H1 (cell line): ENCODE data around the gene PACRGL. TPM values are rescaled to one million over a fixed set of nuclear protein-coding genes. Genes with fewer than 3 reads are reported as not detected.

Experiments used
- CTCF ChIA-PET: fragments of 300-600 bp; sonication (Branson Sonifier 250); formaldehyde crosslinking; loops from one replicate; lab custom pipeline; 2021; ENCODE audit not compliant: partially characterized antibody; lab: Charles Lee
- POLR2A ChIA-PET: fragments of 300-600 bp; sonication (Branson Sonifier 250); formaldehyde crosslinking; loops from one replicate; lab custom pipeline; 2021; ENCODE audit warnings: inconsistent platforms; ENCODE audit not compliant: partially characterized antibody; lab: Charles Lee
- DNase-seq, 2 experiments: peaks; one replicate each; pipeline versions ENCODE4 v3.0.0 to v3.0.0-alpha.2; 2010 to 2022; ENCODE audit warnings: low spot score in 2 of 2, low read depth in 1 of 2, mixed read lengths in 1 of 2
- FAIRE-seq: peaks from 2 replicates; lab custom pipeline; 2011; peaks lifted over from hg19 to GRCh38; lab: Jason Lieb, UNC
- H2AFZ ChIP-seq: 2 replicates; pipeline ENCODE4 v1.8.1; 2012; ENCODE audit warnings: low read length, inconsistent platforms
- H2AK5ac ChIP-seq: 2 replicates; pipeline ENCODE4 v1.6.1; 2013; ENCODE audit warnings: low read depth, low read length
- H2BK120ac ChIP-seq: replicated peaks from 2 replicates; pipeline ENCODE3; 2013; ENCODE audit warnings: low read depth, low read length, inconsistent platforms
- H2BK12ac ChIP-seq: 2 replicates; pipeline ENCODE4 v1.6.1; 2013; ENCODE audit warnings: low read depth, low read length
- H2BK15ac ChIP-seq: 2 replicates; pipeline ENCODE4 v1.6.1; 2013; ENCODE audit warnings: low read length
- H2BK20ac ChIP-seq: 2 replicates; pipeline ENCODE4 v1.6.1; 2013; ENCODE audit warnings: low read length
- H2BK5ac ChIP-seq: 2 replicates; pipeline ENCODE4 v1.6.1; 2013; ENCODE audit warnings: low read depth, low read length
- H3K14ac ChIP-seq: 2 replicates; pipeline ENCODE4 v1.6.1; 2013; ENCODE audit warnings: inconsistent platforms; ENCODE audit not compliant: insufficient read length
- H3K18ac ChIP-seq: 2 replicates; pipeline ENCODE4 v1.6.1; 2013; ENCODE audit warnings: low read length; ENCODE audit errors: extremely low read depth
- H3K23ac ChIP-seq: 2 replicates; pipeline ENCODE4 v1.6.1; 2013; ENCODE audit warnings: inconsistent platforms; ENCODE audit not compliant: insufficient read length
- H3K23me2 ChIP-seq: 2 replicates; pipeline ENCODE4 v1.6.1; 2013; ENCODE audit warnings: low read depth, low read length
- H3K27ac ChIP-seq: 2 replicates; pipeline ENCODE4 v1.6.1; 2011; ENCODE audit warnings: low read depth, low read length, inconsistent platforms
- H3K27me3 ChIP-seq, 4 experiments: replicated peaks in 1 of 4; 1 replicate in 1 of 4; 2 replicates in 3 of 4; pipeline versions ENCODE4 v1.6.1 to v1.8.1; 2011 to 2013; ENCODE audit warnings: low read length in 3 of 4, mild to moderate bottlenecking in 3 of 4, inconsistent platforms in 2 of 4, mixed read lengths in 2 of 4, moderate library complexity in 1 of 4; ENCODE audit not compliant: control insufficient read depth in 3 of 4, insufficient read depth in 3 of 4; ENCODE audit errors: extremely low read depth in 1 of 4
- H3K36me3 ChIP-seq, 4 experiments: 2 replicates each; pipeline versions ENCODE4 v1.6.1 to v1.8.1; 2011 to 2013; ENCODE audit warnings: mild to moderate bottlenecking in 4 of 4, low read length in 3 of 4, moderate library complexity in 2 of 4, control low read depth in 1 of 4, inconsistent platforms in 1 of 4; ENCODE audit not compliant: insufficient read depth in 4 of 4, control insufficient read depth in 2 of 4
- H3K4ac ChIP-seq: replicated peaks from 2 replicates; pipeline ENCODE3; 2013; ENCODE audit warnings: low read length, low read depth, mixed read lengths, inconsistent platforms; ENCODE audit not compliant: insufficient read length
- H3K4me1 ChIP-seq, 4 experiments: replicated peaks in 1 of 4; 1 replicate in 1 of 4; 2 replicates in 3 of 4; pipeline versions ENCODE4 v1.6.1 to v1.8.1; 2011 to 2013; ENCODE audit warnings: low read length in 3 of 4, inconsistent platforms in 2 of 4, mixed read lengths in 1 of 4; ENCODE audit not compliant: insufficient read depth in 4 of 4, control insufficient read depth in 3 of 4
- H3K4me2 ChIP-seq, 2 experiments: 2 replicates each; pipeline versions ENCODE4 v1.6.1 to v1.8.1; 2011 to 2013; ENCODE audit warnings: low read depth in 2 of 2, low read length in 2 of 2, control low read depth in 1 of 2, inconsistent platforms in 1 of 2, mild to moderate bottlenecking in 1 of 2; ENCODE audit not compliant: insufficient read depth in 1 of 2
- H3K4me3 ChIP-seq, 4 experiments: fragments of 200-600, 300-600 bp in 1 of 4; sonication (generic), shearing (Covaris generic), sonication (Bioruptor Twin) in 1 of 4; 2 replicates each; pipeline versions ENCODE4 v1.5.1 to v1.8.1; 2011 to 2016; ENCODE audit warnings: low read length in 4 of 4, low read depth in 3 of 4, control low read depth in 2 of 4, inconsistent platforms in 2 of 4, mild to moderate bottlenecking in 2 of 4, mixed read lengths in 1 of 4, moderate library complexity in 1 of 4; ENCODE audit not compliant: insufficient read depth in 2 of 4; ENCODE audit errors: extremely low read depth in 1 of 4
- H3K56ac ChIP-seq: replicated peaks from 2 replicates; pipeline ENCODE3; 2013; ENCODE audit warnings: low read depth, mild to moderate bottlenecking, mixed read lengths, low read length, inconsistent platforms; ENCODE audit not compliant: insufficient read length
- H3K79me1 ChIP-seq: 2 replicates; pipeline ENCODE4 v1.6.1; 2013; ENCODE audit warnings: low read depth, low read length, control low read depth
- H3K79me2 ChIP-seq, 2 experiments: 2 replicates each; pipeline versions ENCODE4 v1.6.1 to v1.8.1; 2012 to 2013; ENCODE audit warnings: low read length in 2 of 2, mild to moderate bottlenecking in 2 of 2, inconsistent platforms in 1 of 2; ENCODE audit not compliant: insufficient read depth in 2 of 2, control insufficient read depth in 1 of 2
- H3K9ac ChIP-seq, 4 experiments: replicated peaks in 1 of 4; 1 replicate in 1 of 4; 2 replicates in 3 of 4; pipeline versions ENCODE4 v1.6.1 to v1.8.1; 2011 to 2013; ENCODE audit warnings: low read depth in 3 of 4, low read length in 3 of 4, control low read depth in 2 of 4, mild to moderate bottlenecking in 2 of 4, moderate library complexity in 2 of 4, inconsistent platforms in 1 of 4; ENCODE audit errors: extremely low read depth in 1 of 4
- H3K9me3 ChIP-seq, 2 experiments: 2 replicates each; pipeline versions ENCODE4 v1.6.1 to v1.8.1; 2012 to 2013; ENCODE audit warnings: mild to moderate bottlenecking in 2 of 2, moderate library complexity in 2 of 2, control low read depth in 1 of 2, inconsistent platforms in 1 of 2, low read depth in 1 of 2, low read length in 1 of 2, mixed read lengths in 1 of 2; ENCODE audit not compliant: insufficient read depth in 2 of 2
- H4K20me1 ChIP-seq, 2 experiments: replicated peaks in 1 of 2; 2 replicates each; pipeline versions ENCODE3 to v1.8.1; 2011 to 2013; ENCODE audit warnings: inconsistent platforms in 2 of 2, low read length in 2 of 2, mild to moderate bottlenecking in 1 of 2; ENCODE audit not compliant: insufficient read depth in 2 of 2, control insufficient read depth in 1 of 2
- H4K5ac ChIP-seq: 2 replicates; pipeline ENCODE4 v1.6.1; 2013; ENCODE audit warnings: low read length, low read depth, mixed read lengths, inconsistent platforms; ENCODE audit not compliant: insufficient read length
- H4K8ac ChIP-seq: 2 replicates; pipeline ENCODE4 v1.8.0; 2013; ENCODE audit warnings: mild to moderate bottlenecking, moderate library complexity, low read length, inconsistent platforms; ENCODE audit not compliant: insufficient read depth; ENCODE audit errors: extremely low read depth
- H4K91ac ChIP-seq: replicated peaks from 2 replicates; pipeline ENCODE3; 2013; ENCODE audit warnings: low read length, mixed read lengths, inconsistent platforms; ENCODE audit not compliant: insufficient read length
- BRCA1 ChIP-seq: IDR thresholded peaks from 2 replicates; pipeline ENCODE4 v1.6.1; 2012; ENCODE audit warnings: low read depth, low read length, improper control_type of control experiment
- EGR1 ChIP-seq: IDR thresholded peaks from 2 replicates; pipeline ENCODE4 v1.6.1; 2011; ENCODE audit warnings: low read depth, low read length, borderline replicate concordance
- FOSL1 ChIP-seq: IDR thresholded peaks from 2 replicates; pipeline ENCODE4 v1.6.1; 2011; ENCODE audit warnings: mild to moderate bottlenecking, low read depth, low read length, moderate library complexity; ENCODE audit not compliant: insufficient read depth
- GABPA ChIP-seq: IDR thresholded peaks from 2 replicates; pipeline ENCODE4 v1.6.1; 2011; ENCODE audit warnings: mild to moderate bottlenecking, low read length, moderate library complexity, borderline replicate concordance; ENCODE audit not compliant: insufficient read depth
- HDAC2 ChIP-seq, 2 experiments: fragments of 300-600 bp in 1 of 2; sonication (generic) in 1 of 2; IDR thresholded peaks; 2 replicates each; pipeline ENCODE4 v1.6.1; 2011 to 2012; ENCODE audit warnings: low read depth in 2 of 2, low read length in 2 of 2, mild to moderate bottlenecking in 2 of 2, moderate library complexity in 2 of 2, borderline replicate concordance in 1 of 2, inconsistent platforms in 1 of 2
- HDAC6 ChIP-seq: IDR thresholded peaks from one replicate; pipeline ENCODE4 v1.7.1; 2012; ENCODE audit warnings: low read depth, mild to moderate bottlenecking, inconsistent platforms, low read length, moderate library complexity
- KDM1A ChIP-seq: fragments of 200-600, 300-600 bp; sonication (generic); IDR thresholded peaks from 2 replicates; pipeline ENCODE4 v1.7.1; 2016; ENCODE audit warnings: mild to moderate bottlenecking, low read length, borderline replicate concordance
- MAFK ChIP-seq: IDR thresholded peaks from 2 replicates; pipeline ENCODE4 v1.6.1; 2012; ENCODE audit warnings: low read depth, mild to moderate bottlenecking, improper control_type of control experiment, low read length
- PHF8 ChIP-seq: fragments of 200-600 bp; sonication (generic); conservative IDR thresholded peaks from 2 replicates; pipeline ENCODE4 v1.7.1; 2012; ENCODE audit warnings: low read depth, mild to moderate bottlenecking, inconsistent platforms, low read length, moderate library complexity
- POLR2A ChIP-seq, 2 experiments: IDR thresholded peaks; 1 replicate in 1 of 2; 2 replicates in 1 of 2; pipeline ENCODE4 v1.6.1; 2011; ENCODE audit warnings: low read depth in 2 of 2, low read length in 2 of 2, mild to moderate bottlenecking in 2 of 2; ENCODE audit errors: control extremely low read depth in 1 of 2
- POLR2AphosphoS5 ChIP-seq: IDR thresholded peaks from 2 replicates; pipeline ENCODE4 v1.6.1; 2011; ENCODE audit warnings: low read depth, low read length
- SIRT6 ChIP-seq: IDR thresholded peaks from one replicate; pipeline ENCODE4 v1.7.1; 2012; ENCODE audit warnings: low read length, inconsistent platforms
- SP1 ChIP-seq: IDR thresholded peaks from 2 replicates; pipeline ENCODE4 v1.6.1; 2011; ENCODE audit warnings: low read depth, low read length
- SRF ChIP-seq: IDR thresholded peaks from 2 replicates; pipeline ENCODE4 v1.6.1; 2011; ENCODE audit warnings: mild to moderate bottlenecking, low read depth, low read length, moderate library complexity
- SUZ12 ChIP-seq: fragments of 200-600 bp; sonication (generic); IDR thresholded peaks from 2 replicates; pipeline ENCODE4 v1.6.1; 2012; ENCODE audit warnings: mild to moderate bottlenecking, inconsistent platforms, low read length, moderate library complexity, mixed read lengths
- TAF1 ChIP-seq: IDR thresholded peaks from 2 replicates; pipeline ENCODE4 v1.6.1; 2011; ENCODE audit warnings: mild to moderate bottlenecking, low read depth, low read length
- WGBS, 2 experiments: shearing (Covaris generic) in 1 of 2; methylation state at CpG; one replicate each; pipeline versions ENCODE4 v1.1.6 to v1.1.7; 2013 to 2015; ENCODE audit warnings: low lambda C conversion rate in 2 of 2, mixed read lengths in 2 of 2, inconsistent platforms in 1 of 2, low coverage in 1 of 2, missing lambda C conversion rate in 1 of 2; ENCODE audit not compliant: insufficient replicate concordance in 2 of 2, insufficient coverage in 1 of 2, insufficient read length in 1 of 2; ENCODE audit errors: extremely low coverage in 1 of 2, missing lambda C conversion rate in 1 of 2; 5-methylcytosine and 5-hydroxymethylcytosine counted together
- polyA plus RNA-seq, 7 experiments: library from polyadenylated mRNA; depleted of rRNA in 3 of 7; stranded (reverse) in 5 of 7; unstranded in 2 of 7; fragments of >200 nt in 5 of 7; fragments of 200-250 nt in 2 of 7; gene quantifications; 1 replicate in 5 of 7; 2 replicates in 1 of 7; 4 replicates in 1 of 7; pipeline versions ENCODE4 v1.2.1 to v1.2.3, GENCODE V29; 2011 to 2013; ENCODE audit warnings: missing spikeins in 2 of 7, mixed read lengths in 2 of 7
- total RNA-seq: library from RNA; stranded (reverse); fragmentation: NEBNext Ultra II Directional; extraction: Animal tissue kit (Norgen Biotek cat#: 25700); gene quantifications from 2 replicates; pipeline ENCODE4 v1.2.1, GENCODE V29; 2021

The PACRGL gene
- total and polyA plus RNA-seq, 2 of the 8 experiments (the other 6 are each of a cell fraction or from before 2014, with no cell fraction given) = 7.0 to 13.7 TPM

GRCh38 chr4:20682853-20683252 is 17.4 kb upstream of the PACRGL start:
- H3K4ac ChIP-seq = no peak overlapping the region
- H3K9ac ChIP-seq = no peak overlapping the region
- H3K4me2 ChIP-seq = no peak overlapping the region
- no peak overlapping the region for H3K23ac ChIP-seq
- no peak overlapping the region for H4K5ac ChIP-seq
- WGBS, 2 experiments = 91% methylated on average over 3 of the region's 3 CpGs; no CpG with 5 or more reads in 1 of the 2 experiments
- no peak overlapping the region for H2BK15ac ChIP-seq
- no peak overlapping the region for H2BK20ac ChIP-seq
- no peak overlapping the region for H2BK5ac ChIP-seq
- 0 out of 2 replicates have a peak overlapping the region, but pooled peaks have one; percentile 43 for H2AFZ ChIP-seq
- no peaks in the 10 kb centered on the region for H3K4me1 ChIP-seq
- H3K14ac ChIP-seq = no peak overlapping the region
- H3K27ac ChIP-seq = no peak overlapping the region
- FAIRE-seq (no peak), DNase-seq (no peak)
- H3K9me3 ChIP-seq = no peaks in the 10 kb centered on the region
- no peak overlapping the region for H2AK5ac ChIP-seq
- no peak overlapping the region for H4K91ac ChIP-seq
- no peak overlapping the region for H2BK120ac ChIP-seq
- H3K18ac ChIP-seq = no peak overlapping the region
- H3K27me3 ChIP-seq = no peaks in the 10 kb centered on the region
- H3K4me3 ChIP-seq = no peak overlapping the region
- no peak overlapping the region for H2BK12ac ChIP-seq
- H3K36me3 ChIP-seq = no peaks in the 10 kb centered on the region
- ChIA-PET POLR2A (interaction anchor here (1.4 kb wide), 1 partner anchor 11 kb away, joined by 4 read pairs; no protein-coding TSS in a partner anchor), CTCF (interaction anchor here (0.7 to 1.8 kb wide), 10 partner anchors 9 to 449 kb away, joined by 3 to 5 read pairs (median 4); no protein-coding TSS in a partner anchor)
- no peaks in the 10 kb centered on the region for H4K20me1 ChIP-seq
- no peaks in the 10 kb centered on the region; the same call in 1 of the 2 replicates for H3K23me2 ChIP-seq
- H3K79me1 ChIP-seq = no peaks in the 10 kb centered on the region
- H3K79me2 ChIP-seq = no peaks in the 10 kb centered on the region
- no peak overlapping the region for H4K8ac ChIP-seq
- H3K56ac ChIP-seq = no peak overlapping the region
- no peak for TF ChIP-seq MAFK
- TF ChIP-seq POLR2AphosphoS5 = no peak
- no peak for TF ChIP-seq HDAC2 (IDR thresholded peaks at IDR 0.05; ENCODE audit: borderline replicate concordance in 1 of 2, low read depth in 2 of 2, low read length in 2 of 2)
- no peak for TF ChIP-seq FOSL1
- TF ChIP-seq SRF = no peak
- no peak for TF ChIP-seq HDAC6
- no peak for TF ChIP-seq BRCA1
- TF ChIP-seq EGR1 = no peak
- no peak for TF ChIP-seq SIRT6
- TF ChIP-seq GABPA = no peak
- no peak for TF ChIP-seq PHF8
- no peak for TF ChIP-seq KDM1A
- no peak for TF ChIP-seq POLR2A (IDR thresholded peaks at IDR 0.05; ENCODE audit: control extremely low read depth in 1 of 2, low read depth in 2 of 2, low read length in 2 of 2)
- TF ChIP-seq SUZ12 = no peak
- TF ChIP-seq SP1 = no peak
- TF ChIP-seq TAF1 = no peak
